NT2/D1 (cell line): Measurements from ENCODE around the gene MDM2.
"Not testable (repeated sequence)": the region's sequence is repeated elsewhere in the genome, so short reads cannot be mapped to it uniquely, and the experiment has no call there.

Experiments used
- DNase-seq: peaks from one replicate; pipeline ENCODE4 v3.0.0-alpha.2; 2011; ENCODE audit warnings: low read depth, low spot score
- H3K27me3 ChIP-seq: 2 replicates; pipeline ENCODE4 v1.6.0; 2011; ENCODE audit warnings: mild to moderate bottlenecking; ENCODE audit not compliant: insufficient read length, insufficient read depth
- H3K36me3 ChIP-seq: 2 replicates; pipeline ENCODE4 v1.6.1; 2011; ENCODE audit warnings: mild to moderate bottlenecking, low read length, mixed read lengths; ENCODE audit not compliant: insufficient read depth, insufficient read length
- H3K4me1 ChIP-seq: 2 replicates; pipeline ENCODE4 v1.5.1; 2011; ENCODE audit not compliant: insufficient read depth, insufficient read length
- H3K4me3 ChIP-seq: 2 replicates; pipeline ENCODE4 v1.5.1; 2011; ENCODE audit warnings: low read depth; ENCODE audit not compliant: insufficient read length
- H3K9ac ChIP-seq: 2 replicates; pipeline ENCODE4 v1.6.0; 2011; ENCODE audit warnings: low read depth; ENCODE audit not compliant: insufficient read length
- H3K9me3 ChIP-seq: 2 replicates; pipeline ENCODE4 v1.5.1; 2011; ENCODE audit warnings: mild to moderate bottlenecking, low read length; ENCODE audit not compliant: insufficient read depth
- SUZ12 ChIP-seq: IDR thresholded peaks from 2 replicates; pipeline ENCODE4 v1.6.1; 2011; ENCODE audit not compliant: insufficient read length, insufficient read depth; ENCODE audit errors: extremely low read depth
- YY1 ChIP-seq: IDR thresholded peaks from 2 replicates; pipeline ENCODE4 v1.6.1; 2011; ENCODE audit not compliant: insufficient read length, insufficient read depth
- ZNF274 ChIP-seq: IDR thresholded peaks from 2 replicates; pipeline ENCODE4 v1.6.1; 2011; ENCODE audit warnings: mild to moderate bottlenecking, low read depth, low read length

Gene MDM2

GRCh38 chr12:68809190-68810026 lies 1.4 kb downstream of the MDM2 start:
- peaks cover 52% of the 10 kb centered on the region for H3K36me3 ChIP-seq
- DNase-seq: no peak

DNA sequence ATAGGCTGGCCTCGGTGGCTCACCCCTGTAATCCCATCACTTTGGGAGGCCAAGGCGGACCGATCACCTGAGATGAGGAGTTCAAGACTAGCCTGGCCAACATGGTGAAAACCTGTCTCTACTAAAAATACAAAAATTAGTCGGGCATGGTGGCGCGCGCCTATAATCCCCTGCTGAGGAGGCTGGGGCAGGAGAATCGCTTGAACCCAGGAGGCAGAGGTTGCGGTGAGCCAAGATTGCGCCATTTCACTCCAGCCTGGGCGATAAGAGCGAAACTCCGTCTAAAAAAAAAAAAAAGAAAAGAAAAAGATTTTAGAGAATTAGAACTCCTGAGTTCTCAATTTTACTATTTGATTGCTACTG lies 2.0 kb downstream of the MDM2 start:
- H3K9me3 ChIP-seq, DNase-seq, H3K27me3 ChIP-seq, H3K4me1 ChIP-seq, H3K9ac ChIP-seq: not testable (repeated sequence)
- Histone ChIP-seq H3K4me3 (peak overlapping the region; percentile 96), H3K36me3 (peaks cover 58% of the 10 kb centered on the region)

More at GRCh38 chr12:68809190-68810026, 1.4 kb downstream of the MDM2 start:
- H3K9ac ChIP-seq: peak overlapping the region; percentile 83
- H3K9me3 ChIP-seq: no peaks in the 10 kb centered on the region
- TF ChIP-seq YY1 (no peak), SUZ12 (no peak), ZNF274 (no peak)
- H3K4me3 ChIP-seq: peak overlapping the region; percentile 96
- no peaks in the 10 kb centered on the region for H3K27me3 ChIP-seq
- peaks cover 7% of the 10 kb centered on the region for H3K4me1 ChIP-seq

GRCh38 chr12:68811573-68811972 lies 3.6 kb downstream of the MDM2 start:
- H3K27me3 ChIP-seq, DNase-seq, H3K9ac ChIP-seq, H3K4me1 ChIP-seq, H3K9me3 ChIP-seq, H3K4me3 ChIP-seq: not testable (repeated sequence)
- peaks cover 73% of the 10 kb centered on the region for H3K36me3 ChIP-seq

- no peak overlapping the region for H3K4me3 ChIP-seq
- no peaks in the 10 kb centered on the region for H3K9me3 ChIP-seq
- H3K27me3 ChIP-seq: no peaks in the 10 kb centered on the region
- no peak for DNase-seq
- H3K9ac ChIP-seq: peak overlapping the region; percentile 18
- peaks cover 83% of the 10 kb centered on the region for H3K36me3 ChIP-seq
- H3K4me1 ChIP-seq: no peaks in the 10 kb centered on the region
- TF ChIP-seq ZNF274: no peak
- TF ChIP-seq YY1: no peak
- TF ChIP-seq SUZ12: no peak
Observed at GRCh38 chr12:68812553-68813241, 4.7 kb downstream of the MDM2 start.

- no peak for TF ChIP-seq ZNF274
- TF ChIP-seq SUZ12: no peak
- no peak for TF ChIP-seq YY1
- no peak for DNase-seq
- Histone ChIP-seq H3K36me3 (peaks cover 89% of the 10 kb centered on the region), H3K4me3 (no peak overlapping the region), H3K27me3 (no peaks in the 10 kb centered on the region), H3K9me3 (no peaks in the 10 kb centered on the region), H3K4me1 (no peaks in the 10 kb centered on the region), H3K9ac (no peak overlapping the region)
Observed at GRCh38 chr12:68813242-68813593, 5.2 kb downstream of the MDM2 start.

DNA sequence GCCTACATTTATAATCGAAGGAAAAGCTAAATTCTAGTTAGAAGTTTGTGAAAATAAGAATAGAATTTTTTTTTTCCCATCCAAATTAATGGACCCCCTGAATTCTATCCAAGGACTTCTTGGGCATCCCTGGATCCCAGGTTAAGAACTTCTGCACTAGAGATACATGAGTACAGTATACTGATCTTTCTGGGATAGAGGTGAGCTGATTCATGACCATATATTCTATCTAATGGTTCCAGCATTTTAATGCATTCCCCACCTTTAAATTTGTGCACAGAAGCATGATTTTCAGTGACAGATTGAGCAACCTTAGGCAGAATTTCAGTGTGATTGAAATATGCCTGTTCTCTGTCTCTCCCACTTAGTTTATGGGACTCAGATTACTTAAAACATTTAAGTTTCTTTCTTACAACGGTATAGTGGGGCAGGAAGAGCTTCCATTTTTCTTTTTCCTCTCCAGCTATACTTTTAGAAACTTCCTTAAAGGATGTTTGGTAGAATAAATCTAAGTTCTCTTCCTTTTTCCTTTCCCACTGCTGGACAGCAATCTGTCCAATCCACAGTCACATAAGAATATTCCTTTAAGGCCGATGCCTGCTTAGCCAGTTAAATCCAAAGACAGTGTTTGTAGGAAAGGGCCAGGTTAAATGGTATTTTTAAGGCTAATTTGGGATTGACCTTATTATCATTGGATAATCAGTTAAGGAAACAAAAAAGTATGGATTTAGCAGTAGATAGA lies 6.7 kb downstream of the MDM2 start:
- Histone ChIP-seq H3K9ac (no peak overlapping the region), H3K4me3 (no peak overlapping the region), H3K4me1 (no peaks in the 10 kb centered on the region), H3K9me3 (no peaks in the 10 kb centered on the region), H3K36me3 (peaks cover 92% of the 10 kb centered on the region), H3K27me3 (no peaks in the 10 kb centered on the region)
- no peak for DNase-seq
- TF ChIP-seq YY1 (no peak), SUZ12 (no peak), ZNF274 (no peak)

GRCh38 chr12:68815232-68815927 lies 7.4 kb downstream of the MDM2 start:
- H3K36me3 ChIP-seq: peaks cover 94% of the 10 kb centered on the region
- H3K9ac ChIP-seq: no peak overlapping the region
- no peak for DNase-seq
- TF ChIP-seq SUZ12 (no peak), YY1 (no peak), ZNF274 (no peak)
- H3K4me1 ChIP-seq: no peaks in the 10 kb centered on the region
- no peaks in the 10 kb centered on the region for H3K27me3 ChIP-seq
- H3K9me3 ChIP-seq: no peaks in the 10 kb centered on the region
- no peak overlapping the region for H3K4me3 ChIP-seq
